ENCODE measurements around the gene MTMR12.
"Not testable (repeated sequence)": the region's sequence is repeated elsewhere in the genome, so short reads cannot be mapped to it uniquely, and the experiment has no call there.

Gene MTMR12

DNA sequence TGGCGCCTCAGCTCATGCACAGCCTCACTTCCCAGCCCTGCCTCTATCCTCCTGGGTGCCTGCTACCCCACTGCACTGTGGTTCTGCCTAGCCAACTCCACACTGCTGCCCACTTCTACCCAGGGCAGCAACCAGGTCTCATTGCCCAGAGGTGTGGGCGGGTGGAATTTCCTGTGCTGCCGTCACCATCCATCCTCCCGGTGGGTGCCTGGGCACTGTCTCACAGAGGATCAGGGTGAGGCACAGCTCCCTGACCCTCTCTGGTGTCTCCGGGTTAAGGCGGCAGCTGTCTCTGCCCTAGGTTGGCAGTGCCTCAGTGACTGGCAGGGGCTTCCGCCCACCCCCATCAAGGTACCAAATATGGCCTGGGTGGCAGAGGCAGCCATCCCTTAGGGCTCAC lies 4.3 kb upstream of the MTMR12 start:
- DNase-seq (ENCODE audit: insufficient read length, low spot score): no peak
- no peak for FAIRE-seq
- no peak for TF ChIP-seq POLR2A (IDR thresholded peaks at IDR 0.05; ENCODE audit: low read depth, low read length)

DNA sequence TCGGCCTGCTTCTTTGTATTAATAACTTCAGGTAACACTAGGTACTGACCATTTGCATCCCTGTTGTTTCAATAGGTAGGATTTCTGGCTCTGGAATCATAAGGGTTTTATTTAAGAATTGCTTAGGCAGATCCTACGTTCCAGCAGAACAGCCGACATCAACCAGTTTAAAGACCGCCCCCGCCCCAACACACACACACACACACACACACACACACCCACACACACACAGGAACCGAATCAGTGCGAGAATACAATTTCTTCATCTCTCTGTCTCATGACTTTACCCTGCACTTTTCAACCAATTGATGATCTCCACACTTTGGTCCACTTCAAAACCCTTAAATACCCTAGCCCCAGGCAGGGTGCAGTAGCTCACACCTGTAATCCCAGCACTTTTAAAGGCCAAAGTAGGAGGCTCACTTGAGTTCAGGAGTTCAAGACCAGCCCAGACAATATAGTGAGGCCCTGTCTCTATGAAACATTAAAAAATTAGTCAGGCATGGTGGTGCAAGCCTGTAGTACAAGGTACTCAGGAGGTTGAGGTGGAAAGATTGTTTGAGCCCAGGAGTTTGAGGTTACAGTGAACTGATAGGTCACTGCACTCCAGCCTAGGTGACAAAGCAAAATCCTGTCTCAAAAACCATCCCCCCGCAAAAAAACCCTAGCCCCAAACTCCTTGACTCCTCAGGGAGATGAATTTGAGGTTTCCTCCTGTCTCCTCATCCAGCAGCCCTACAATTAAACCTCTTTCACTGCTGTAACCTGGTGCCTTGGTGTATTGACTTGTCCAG lies 2.7 kb upstream of the MTMR12 start:
- DNase-seq (ENCODE audit: insufficient read length, low spot score): no peak
- no peak for FAIRE-seq
- TF ChIP-seq POLR2A (IDR thresholded peaks at IDR 0.05; ENCODE audit: low read depth, low read length): no peak

DNA sequence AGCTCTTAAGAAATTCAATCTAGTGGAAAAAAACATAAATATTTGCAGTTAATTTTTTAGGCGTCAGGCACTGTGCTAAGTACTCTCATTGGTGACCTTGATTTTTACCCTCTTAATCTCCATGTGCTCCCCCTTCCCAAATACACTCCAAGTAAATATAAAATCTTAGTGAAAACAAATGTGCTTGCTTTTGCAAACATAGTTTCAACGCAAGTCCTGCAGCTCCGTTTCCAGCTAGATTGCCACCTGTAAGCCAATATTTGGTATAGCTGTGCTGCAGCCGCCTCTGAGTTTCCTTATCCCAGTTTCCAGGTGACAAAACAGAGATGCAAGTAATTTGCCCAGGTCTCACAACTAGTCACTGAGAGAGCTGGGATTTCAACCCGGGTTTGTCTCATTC lies 1.9 kb upstream of the MTMR12 start:
- FAIRE-seq (no peak), DNase-seq (ENCODE audit: insufficient read length, low spot score) (no peak)
- TF ChIP-seq POLR2A (IDR thresholded peaks at IDR 0.05; ENCODE audit: low read depth, low read length): no peak

DNA sequence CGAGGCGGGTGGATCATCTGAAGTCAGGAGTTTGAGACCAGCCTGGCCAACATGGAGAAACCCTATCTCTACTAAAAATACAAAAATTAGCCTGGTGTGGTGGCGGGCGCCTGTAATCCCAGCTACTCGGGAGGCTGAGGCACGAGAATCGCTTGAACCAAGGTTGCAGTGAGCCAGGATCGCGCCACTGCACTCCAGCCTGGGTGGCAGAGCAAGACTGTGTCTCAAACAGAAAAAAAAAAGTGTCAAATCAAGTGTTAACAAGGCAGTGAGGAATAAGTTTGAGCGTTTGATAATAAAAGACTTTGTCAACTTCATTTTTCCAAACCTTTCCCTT lies 1.4 kb upstream of the MTMR12 start:
- DNase-seq (ENCODE audit: insufficient read length, low spot score); FAIRE-seq: not testable (repeated sequence)

DNA sequence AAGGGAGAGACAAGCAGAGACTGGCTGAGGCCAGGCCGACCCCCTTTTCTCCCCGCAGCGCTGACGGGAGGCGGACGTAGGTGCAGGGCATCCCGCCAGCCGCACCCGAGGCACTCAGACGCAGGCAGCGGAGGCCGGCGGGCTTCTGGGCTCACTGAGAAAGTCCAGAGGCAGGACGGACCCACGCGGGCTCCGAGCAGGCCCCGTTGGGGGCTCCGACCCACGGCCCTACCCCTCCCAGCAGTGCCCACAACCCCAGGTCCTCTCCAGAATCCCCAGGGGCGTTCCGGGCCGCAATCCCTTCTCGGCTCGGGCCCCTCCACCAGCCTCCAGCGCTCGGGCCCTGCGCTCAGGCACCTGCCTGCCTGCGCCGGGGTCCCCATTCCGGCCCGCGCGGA lies 543 bp downstream of the MTMR12 start:
- FAIRE-seq (no peak), DNase-seq (ENCODE audit: insufficient read length, low spot score) (peak; percentile 80)
- peak; percentile 21; the same call in 1 of the 2 replicates for TF ChIP-seq POLR2A (IDR thresholded peaks at IDR 0.05; ENCODE audit: low read depth, low read length)

DNA sequence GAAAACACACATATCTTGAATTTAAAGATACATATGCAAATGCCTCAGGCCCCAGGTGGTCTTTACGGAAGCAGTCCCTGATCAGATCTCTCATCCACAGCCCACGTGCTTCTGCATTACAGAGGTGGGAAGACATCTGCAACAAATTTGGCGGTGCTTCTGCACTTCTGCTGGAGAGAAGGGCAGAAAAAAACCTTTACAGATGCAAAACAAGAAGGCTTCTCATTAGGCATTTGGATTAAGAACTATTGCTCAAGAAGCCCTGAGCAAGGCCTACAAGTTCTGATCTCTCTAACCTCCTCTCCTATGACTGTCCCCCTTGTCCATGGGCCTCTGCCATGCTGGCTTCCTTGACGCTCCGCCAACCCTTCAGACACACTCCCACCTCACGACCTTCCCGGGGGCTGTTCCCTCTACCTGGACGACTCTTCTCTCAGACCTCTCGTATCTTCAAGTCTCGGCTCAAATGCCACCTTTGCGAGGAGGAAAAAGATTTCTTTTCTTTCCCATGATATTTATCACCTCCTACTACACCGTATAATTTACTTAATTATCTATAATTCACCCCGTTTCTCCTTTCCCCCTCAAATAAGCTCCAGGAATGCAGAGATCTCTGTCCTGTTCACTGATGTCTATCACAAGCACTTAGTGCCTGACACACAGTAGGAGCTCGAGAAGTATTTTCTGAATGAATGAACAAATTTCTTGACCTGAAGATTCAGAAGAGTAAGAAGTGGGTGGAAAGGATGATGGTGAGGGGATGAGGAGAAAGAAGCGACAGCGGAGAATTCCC lies 1.1 kb downstream of the MTMR12 start:
- TF ChIP-seq POLR2A (IDR thresholded peaks at IDR 0.05; ENCODE audit: low read depth, low read length): no peak
- FAIRE-seq: no peak
- no peak for DNase-seq (ENCODE audit: insufficient read length, low spot score)

DNA sequence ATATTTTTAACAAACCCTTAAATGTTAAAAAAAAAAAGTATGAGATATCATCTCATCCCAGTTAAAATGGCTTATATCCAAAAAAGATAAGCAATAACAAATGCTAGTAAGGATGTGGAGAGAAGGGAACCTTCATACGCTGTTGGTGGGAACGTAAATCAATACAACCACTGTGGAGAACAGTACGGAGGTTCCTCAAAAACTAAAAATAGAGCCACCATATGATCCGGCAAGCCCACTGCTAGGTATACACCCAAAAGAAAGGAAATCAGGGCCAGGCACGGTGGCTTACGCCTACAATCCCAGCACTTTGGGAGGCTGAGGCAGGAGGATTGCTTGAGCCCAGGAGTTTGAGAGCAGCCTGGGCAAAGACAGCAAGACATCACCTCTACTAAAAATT lies 3.0 kb downstream of the MTMR12 start:
- no peak for TF ChIP-seq POLR2A (IDR thresholded peaks at IDR 0.05; ENCODE audit: low read depth, low read length)
- DNase-seq (ENCODE audit: insufficient read length, low spot score) (no peak), FAIRE-seq (no peak)

DNA sequence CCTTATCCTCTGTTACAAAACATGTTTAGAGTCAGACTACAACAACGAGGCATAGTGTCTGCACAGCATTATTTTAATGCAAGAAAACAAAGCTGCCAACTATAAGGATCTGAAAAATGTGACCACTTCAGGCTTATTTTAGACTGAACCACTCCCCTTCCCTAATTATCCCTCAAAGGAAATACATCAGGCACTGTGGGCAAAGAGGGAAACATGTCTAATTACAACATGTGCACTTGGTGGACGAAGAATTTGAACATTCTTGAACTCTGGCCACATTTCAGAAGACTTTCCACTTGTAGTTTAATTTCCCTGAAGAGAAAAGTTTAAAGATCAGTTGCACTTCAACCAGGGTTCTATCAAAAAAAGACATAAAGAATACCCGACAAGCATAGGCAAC lies 3.8 kb downstream of the MTMR12 start:
- DNase-seq (ENCODE audit: insufficient read length, low spot score) (no peak), FAIRE-seq (no peak)
- no peak for TF ChIP-seq POLR2A (IDR thresholded peaks at IDR 0.05; ENCODE audit: low read depth, low read length)

DNA sequence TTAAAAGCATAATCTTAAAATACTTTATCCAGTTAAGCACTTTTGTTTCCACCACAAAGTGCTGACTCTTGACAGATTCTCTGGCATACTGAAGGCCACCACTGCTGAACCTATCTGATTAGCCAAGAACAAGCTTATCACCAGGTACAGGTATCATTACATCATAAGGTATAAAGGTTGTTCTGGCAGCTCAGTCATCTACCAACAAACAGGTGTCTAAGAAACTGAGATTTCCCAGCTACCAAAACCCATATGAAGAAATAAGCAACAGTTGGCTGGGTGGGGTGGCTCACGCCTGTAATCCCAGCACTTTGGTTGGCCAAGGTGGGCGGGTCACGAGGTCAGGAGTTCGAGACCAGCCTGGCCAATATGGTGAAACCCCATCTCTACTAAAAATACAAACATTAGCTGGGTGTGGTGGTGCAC lies 5.0 kb downstream of the MTMR12 start:
- DNase-seq (ENCODE audit: insufficient read length, low spot score) (no peak), FAIRE-seq (no peak)
- TF ChIP-seq POLR2A (IDR thresholded peaks at IDR 0.05; ENCODE audit: low read depth, low read length): no peak

DNA sequence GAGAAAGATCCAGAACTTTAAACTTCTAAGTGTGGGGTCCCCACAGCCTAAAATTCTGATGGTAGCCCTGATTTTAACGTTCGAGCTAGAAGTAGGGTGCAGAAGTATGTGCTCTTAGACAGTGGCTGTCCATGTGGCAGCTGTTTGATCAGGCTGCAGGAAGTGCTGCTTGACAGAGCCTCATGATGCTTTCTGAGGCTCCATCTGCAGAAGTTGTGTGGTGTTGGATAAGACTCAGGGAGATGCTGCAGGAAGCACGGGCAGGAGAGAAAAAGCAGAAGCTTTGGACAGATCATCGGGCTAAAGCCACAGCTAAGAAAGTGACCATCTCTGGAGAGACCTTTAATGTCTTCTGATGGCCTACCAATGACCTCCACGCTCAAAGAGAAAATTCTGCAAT lies 8.1 kb downstream of the MTMR12 start:
- FAIRE-seq: no peak
- no peak for DNase-seq (ENCODE audit: insufficient read length, low spot score)
- TF ChIP-seq POLR2A (IDR thresholded peaks at IDR 0.05; ENCODE audit: low read depth, low read length): no peak

DNA sequence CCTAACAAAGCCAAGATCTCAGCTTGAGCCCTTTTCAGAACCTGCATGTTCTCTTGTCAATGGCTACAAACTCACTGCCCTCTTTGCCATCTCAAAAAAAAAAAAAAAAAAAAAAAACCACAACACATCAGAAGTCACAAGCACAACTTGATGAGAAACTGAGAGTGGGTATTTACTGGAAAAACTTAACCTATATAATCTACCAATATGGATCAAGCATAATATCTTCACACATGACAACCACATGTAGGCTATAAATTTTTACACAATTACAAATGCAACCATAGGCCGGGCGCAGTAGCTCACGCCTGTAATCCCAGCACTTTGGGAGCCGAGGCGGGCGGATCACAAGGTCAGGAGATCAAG lies 9.0 kb downstream of the MTMR12 start:
- no peak for FAIRE-seq
- DNase-seq (ENCODE audit: insufficient read length, low spot score): no peak
- no peak for TF ChIP-seq POLR2A (IDR thresholded peaks at IDR 0.05; ENCODE audit: low read depth, low read length)

DNA sequence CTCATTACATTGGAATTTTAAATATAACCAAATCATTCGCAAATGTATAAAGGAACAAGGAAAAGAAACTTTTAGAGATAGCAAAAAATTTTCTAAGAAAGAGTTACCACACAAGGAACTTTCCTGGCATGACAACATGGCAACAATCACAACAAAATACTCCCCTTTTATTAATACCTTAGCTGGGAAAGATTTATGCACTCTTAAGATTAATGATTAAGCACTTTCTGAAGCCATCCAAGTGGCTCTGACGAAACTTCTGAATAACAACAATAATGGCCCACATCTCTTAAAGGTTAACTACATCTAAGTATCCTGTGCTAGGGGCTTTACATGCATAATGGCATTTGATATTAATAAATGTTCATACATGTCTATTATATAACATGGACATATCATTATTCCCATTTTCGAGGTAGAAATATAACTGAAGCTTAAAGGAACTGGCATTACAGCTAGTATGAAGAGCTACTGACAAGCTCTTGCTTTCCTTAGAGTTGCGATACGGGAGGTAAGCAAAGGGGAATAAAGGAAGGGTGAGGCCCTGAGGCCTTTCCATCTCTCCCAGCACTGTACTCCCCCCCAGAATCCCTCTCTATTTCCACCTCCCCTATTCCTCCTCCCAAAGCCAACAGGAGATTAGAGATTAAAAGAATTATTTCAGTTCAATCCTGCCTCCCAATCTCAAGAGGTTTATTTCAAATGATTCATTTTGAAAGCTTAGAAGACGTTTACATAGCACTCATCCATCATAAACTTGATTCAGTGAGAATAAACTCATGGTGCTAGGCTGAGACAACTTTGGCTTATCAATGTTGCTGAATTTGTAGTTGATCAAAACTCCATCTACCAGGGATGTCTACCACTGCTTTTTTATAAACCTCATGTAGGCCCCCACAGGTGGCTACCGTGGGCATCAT lies 9.6 kb downstream of the MTMR12 start:
- DNase-seq (ENCODE audit: insufficient read length, low spot score) (no peak), FAIRE-seq (no peak)
- no peak for TF ChIP-seq POLR2A (IDR thresholded peaks at IDR 0.05; ENCODE audit: low read depth, low read length)

DNA sequence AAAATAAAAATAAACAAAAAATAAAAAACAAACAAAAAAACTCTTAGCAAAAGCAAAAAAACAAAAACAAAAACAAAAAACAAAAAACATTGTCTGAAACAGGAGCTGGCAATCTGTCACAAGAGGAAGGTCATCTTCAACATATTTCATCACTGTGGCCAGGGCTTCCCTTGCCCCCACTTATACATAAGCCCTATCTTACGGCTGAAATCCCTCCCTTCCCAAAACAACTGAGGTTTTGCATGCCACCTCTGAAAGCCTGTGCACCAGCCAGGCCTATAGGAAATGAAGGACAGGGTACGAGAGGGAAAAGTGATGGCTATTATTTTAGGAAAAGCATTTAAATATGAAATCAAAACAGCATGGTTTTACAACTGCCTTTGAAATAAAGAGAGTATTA lies 10.8 kb downstream of the MTMR12 start:
- no peak for TF ChIP-seq POLR2A (IDR thresholded peaks at IDR 0.05; ENCODE audit: low read depth, low read length)
- DNase-seq (ENCODE audit: insufficient read length, low spot score) (no peak), FAIRE-seq (no peak)

DNA sequence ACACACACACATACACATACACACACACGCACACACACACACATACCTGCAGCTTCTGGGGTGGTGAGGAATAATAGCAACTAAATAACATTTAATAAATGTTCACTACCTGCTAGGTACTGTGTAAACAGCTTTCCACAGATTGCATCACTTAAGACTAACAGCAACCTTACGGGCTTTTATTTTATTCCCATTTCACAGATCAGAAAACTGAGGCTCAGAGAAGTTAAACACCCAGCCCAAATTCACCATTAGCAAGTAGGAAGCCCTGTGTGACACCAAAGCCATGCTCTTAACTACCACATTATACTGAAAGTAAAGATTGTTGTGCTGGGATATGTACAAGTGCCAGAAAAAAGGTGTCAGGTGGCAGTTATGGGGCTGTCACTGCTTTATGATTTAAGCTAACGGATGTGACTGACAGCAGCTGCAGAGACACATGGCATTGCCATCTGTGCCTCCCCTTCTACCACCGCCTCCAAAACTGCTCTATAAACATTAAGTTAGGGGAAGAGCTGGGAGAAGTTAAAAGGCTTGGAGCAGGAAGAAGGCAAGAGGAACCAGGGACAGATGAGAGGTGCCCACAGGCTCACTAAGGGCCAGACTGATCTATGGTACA lies 13.6 kb downstream of the MTMR12 start:
- FAIRE-seq (no peak), DNase-seq (ENCODE audit: insufficient read length, low spot score) (no peak)
- no peak for TF ChIP-seq POLR2A (IDR thresholded peaks at IDR 0.05; ENCODE audit: low read depth, low read length)

Measured in H54 (cell line).